ENCODE measurements around the gene GPR137B. TPM values are rescaled to one million over a fixed set of nuclear protein-coding genes. Genes with fewer than 3 reads are reported as not detected.
A peak's percentile ranks its signal among the peaks of the same experiment; 100 is the strongest.

The GPR137B gene
- total and polyA plus RNA-seq, 2 of the 8 experiments (the other 6 are each of a cell fraction or from before 2014, with no cell fraction given): 6.9 to 7.7 TPM

- peak overlapping the region; percentile 53 to 93 (median 69) for H3K4me3 ChIP-seq (ENCODE audit: extremely low read depth in 1 of 4, insufficient read depth in 2 of 4, low read depth in 3 of 4, low read length in 4 of 4)
- H2BK5ac ChIP-seq (ENCODE audit: low read depth, low read length): no peak overlapping the region
- H3K4me1 ChIP-seq (replicated peaks in 1 of 4; ENCODE audit: control insufficient read depth in 3 of 4, insufficient read depth in 4 of 4, low read length in 3 of 4): peaks cover 6 to 11% (median 9%) of the 10 kb centered on the region in 4 experiments
- H3K9me3 ChIP-seq (ENCODE audit: insufficient read depth in 2 of 2, low read depth in 1 of 2, low read length in 1 of 2): no peaks in the 10 kb centered on the region
- ChIA-PET CTCF (ENCODE audit: partially characterized antibody) (interaction anchor here (0.7 to 3.3 kb wide), 5 partner anchors 9 to 38 kb away, joined by 3 to 19 read pairs (median 5); no protein-coding TSS in a partner anchor), POLR2A (ENCODE audit: partially characterized antibody) (interaction anchor here (0.8 to 1.8 kb wide), 6 partner anchors 9 to 254 kb away, joined by 4 to 12 read pairs (median 4); partner anchors contain the start of gene ERO1B)
- FAIRE-seq (no peak), DNase-seq (ENCODE audit: low read depth in 1 of 2, low spot score in 2 of 2) (peak in 1 of 2 experiments; percentile 71)
- H3K27ac ChIP-seq (ENCODE audit: low read depth, low read length): no peak overlapping the region
- H2BK15ac ChIP-seq (ENCODE audit: low read length): no peak overlapping the region
- no peak overlapping the region for H3K56ac ChIP-seq (replicated peaks; ENCODE audit: insufficient read length, low read depth, low read length)
- H2BK20ac ChIP-seq (ENCODE audit: low read length): no peak overlapping the region
- no peaks in the 10 kb centered on the region for H3K79me1 ChIP-seq (ENCODE audit: low read depth, low read length)
- H2BK12ac ChIP-seq (ENCODE audit: low read depth, low read length): no peak overlapping the region
- H3K36me3 ChIP-seq (ENCODE audit: control insufficient read depth in 2 of 4, insufficient read depth in 4 of 4, low read length in 3 of 4): no peaks in the 10 kb centered on the region
- H3K18ac ChIP-seq (ENCODE audit: extremely low read depth, low read length): no peak overlapping the region; the same call in 1 of the 2 replicates
- 1% methylated on average over 49 of the region's 67 CpGs; no CpG with 5 or more reads in 1 of the 2 experiments for WGBS, 2 experiments (ENCODE audit: extremely low coverage in 1 of 2, insufficient coverage in 1 of 2, insufficient read length in 1 of 2, insufficient replicate concordance in 2 of 2, low coverage in 1 of 2, low lambda C conversion rate in 2 of 2, missing lambda C conversion rate in 1 of 2)
- H3K27me3 ChIP-seq (replicated peaks in 1 of 4; ENCODE audit: control insufficient read depth in 3 of 4, extremely low read depth in 1 of 4, insufficient read depth in 3 of 4, low read length in 3 of 4): peaks cover 14 to 50% (median 38%) of the 10 kb centered on the region in 4 experiments
- H4K91ac ChIP-seq (replicated peaks; ENCODE audit: insufficient read length, low read length): no peak overlapping the region
- H2AK5ac ChIP-seq (ENCODE audit: low read depth, low read length): no peak overlapping the region
- H4K20me1 ChIP-seq (replicated peaks in 1 of 2; ENCODE audit: control insufficient read depth in 1 of 2, insufficient read depth in 2 of 2, low read length in 2 of 2): peaks cover 3 to 18% of the 10 kb centered on the region in 2 experiments
- H3K4me2 ChIP-seq (ENCODE audit: insufficient read depth in 1 of 2, low read depth in 2 of 2, low read length in 2 of 2): peak overlapping the region; percentile 91
- H3K23me2 ChIP-seq (ENCODE audit: low read depth, low read length): peaks cover 21% of the 10 kb centered on the region
- H3K23ac ChIP-seq (ENCODE audit: insufficient read length): no peak overlapping the region
- no peaks in the 10 kb centered on the region; a peak in 1 of 4 replicates for H3K79me2 ChIP-seq (ENCODE audit: control insufficient read depth in 1 of 2, insufficient read depth in 2 of 2, low read length in 2 of 2)
- H2BK120ac ChIP-seq (replicated peaks; ENCODE audit: low read depth, low read length): no peak overlapping the region
- peak overlapping the region; percentile 2; the same call in 1 of the 2 replicates for H2AFZ ChIP-seq (ENCODE audit: low read length)
- H4K5ac ChIP-seq (ENCODE audit: insufficient read length, low read depth, low read length): no peak overlapping the region
- no peak overlapping the region for H3K14ac ChIP-seq (ENCODE audit: insufficient read length)
- H4K8ac ChIP-seq (ENCODE audit: extremely low read depth, insufficient read depth, low read length): no peak overlapping the region; the same call in 1 of the 2 replicates
- H3K9ac ChIP-seq (replicated peaks in 1 of 4; ENCODE audit: extremely low read depth in 1 of 4, low read depth in 3 of 4, low read length in 3 of 4): peak overlapping the region in 2 of 4 experiments; percentile 5 to 13; a peak in 1 of 7 replicates
- H3K4ac ChIP-seq (replicated peaks; ENCODE audit: insufficient read length, low read depth, low read length): no peak overlapping the region
- TF ChIP-seq CTCF (IDR thresholded peaks at IDR 0.05; ENCODE audit: control extremely low read depth in 1 of 3, insufficient read depth in 1 of 3, low read depth in 1 of 3, low read length in 3 of 3): no peak
- TF ChIP-seq EZH2 (IDR thresholded peaks at IDR 0.05; ENCODE audit: low read depth, low read length, severe bottlenecking): peak; percentile 65
- TF ChIP-seq ATF2 (IDR thresholded peaks at IDR 0.05; ENCODE audit: low read length): no peak
- TF ChIP-seq BACH1 (IDR thresholded peaks at IDR 0.05; ENCODE audit: low read length): 0 out of 2 replicates have a peak, but pooled peaks have one; percentile 4
- TF ChIP-seq KDM4A (IDR thresholded peaks at IDR 0.05; ENCODE audit: low read depth, low read length, severe bottlenecking): peak; percentile 76
- peak; percentile 44; the same call in 1 of the 2 replicates for TF ChIP-seq SUZ12 (IDR thresholded peaks at IDR 0.05; ENCODE audit: low read length)
Observed at GRCh38 chr1:236141447-236142252, 689 bp upstream of the GPR137B start.
